HFFc6 (cell line): ENCODE results near the gene SPOCK3. TPM values are rescaled to one million over a fixed set of nuclear protein-coding genes. Genes with fewer than 3 reads are reported as not detected.

ENCODE experiments used
- DNase-seq: peaks from one replicate; pipeline ENCODE4 v3.0.0-alpha.2; 2018
- H3K27ac Mint-ChIP-seq: 2 replicates; pipeline ENCODE4 v1.8.0; 2020; ENCODE audit warnings: mild to moderate bottlenecking, mixed read lengths
- H3K27me3 Mint-ChIP-seq: 2 replicates; pipeline ENCODE4 v1.8.0; 2021; ENCODE audit warnings: mild to moderate bottlenecking, moderate library complexity, mixed read lengths; ENCODE audit not compliant: insufficient read depth
- H3K36me3 Mint-ChIP-seq: 2 replicates; pipeline ENCODE4 v1.8.0; 2021; ENCODE audit warnings: low read depth, mixed read lengths
- H3K4me1 Mint-ChIP-seq: 2 replicates; pipeline ENCODE4 v1.8.0; 2020; ENCODE audit warnings: low read depth, mixed read lengths
- H3K4me3 Mint-ChIP-seq: 2 replicates; pipeline ENCODE4 v1.8.0; 2020; ENCODE audit warnings: mild to moderate bottlenecking, moderate library complexity, mixed read lengths
- H3K9me3 Mint-ChIP-seq: 2 replicates; pipeline ENCODE4 v1.8.0; 2020; ENCODE audit warnings: mild to moderate bottlenecking, mixed read lengths
- total RNA-seq, 6 experiments: library from RNA; stranded (reverse); fragmentation: NEBNext Ultra II Directional; extraction: Animal tissue kit (Norgen Biotek cat#: 25700); gene quantifications; 2 replicates in 1 of 6; 3 replicates in 5 of 6; pipeline ENCODE4 v1.2.3, GENCODE V29; 2021
- TF ChIP-seq, protein P1 (sequence below): fragments of 200-600 bp; sonication (generic); IDR thresholded peaks from 2 replicates; pipeline ENCODE4 v1.5.0; 2021; ENCODE audit warnings: antibody characterized with exemption, mild to moderate bottlenecking

Gene SPOCK3
- total RNA-seq, 6 experiments from 2014 or later: not detected

DNA sequence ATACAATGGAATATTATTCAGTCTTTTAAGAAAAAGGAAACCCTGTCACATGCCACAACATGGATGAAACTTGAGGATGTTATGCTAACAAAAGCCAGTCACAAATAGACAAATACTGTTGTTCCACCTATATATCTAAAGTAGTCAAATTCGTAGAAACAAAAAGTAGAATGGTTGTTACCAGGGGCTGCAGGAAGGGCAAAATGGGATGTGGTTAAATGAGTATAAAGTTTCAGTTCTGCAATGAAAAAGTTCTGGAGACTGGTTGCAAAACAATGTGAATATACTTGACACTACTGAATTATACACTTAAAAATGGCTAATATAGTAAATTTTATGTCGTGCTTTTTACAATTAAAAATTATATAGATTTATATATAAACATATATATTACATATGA lies 12.2 kb downstream of the SPOCK3 start:
- H3K27ac Mint-ChIP-seq: no peak overlapping the region
- H3K4me3 Mint-ChIP-seq: no peak overlapping the region
- H3K27me3 Mint-ChIP-seq: no peaks in the 10 kb centered on the region; the same call in 1 of the 2 replicates
- TF ChIP-seq, protein P1, sequence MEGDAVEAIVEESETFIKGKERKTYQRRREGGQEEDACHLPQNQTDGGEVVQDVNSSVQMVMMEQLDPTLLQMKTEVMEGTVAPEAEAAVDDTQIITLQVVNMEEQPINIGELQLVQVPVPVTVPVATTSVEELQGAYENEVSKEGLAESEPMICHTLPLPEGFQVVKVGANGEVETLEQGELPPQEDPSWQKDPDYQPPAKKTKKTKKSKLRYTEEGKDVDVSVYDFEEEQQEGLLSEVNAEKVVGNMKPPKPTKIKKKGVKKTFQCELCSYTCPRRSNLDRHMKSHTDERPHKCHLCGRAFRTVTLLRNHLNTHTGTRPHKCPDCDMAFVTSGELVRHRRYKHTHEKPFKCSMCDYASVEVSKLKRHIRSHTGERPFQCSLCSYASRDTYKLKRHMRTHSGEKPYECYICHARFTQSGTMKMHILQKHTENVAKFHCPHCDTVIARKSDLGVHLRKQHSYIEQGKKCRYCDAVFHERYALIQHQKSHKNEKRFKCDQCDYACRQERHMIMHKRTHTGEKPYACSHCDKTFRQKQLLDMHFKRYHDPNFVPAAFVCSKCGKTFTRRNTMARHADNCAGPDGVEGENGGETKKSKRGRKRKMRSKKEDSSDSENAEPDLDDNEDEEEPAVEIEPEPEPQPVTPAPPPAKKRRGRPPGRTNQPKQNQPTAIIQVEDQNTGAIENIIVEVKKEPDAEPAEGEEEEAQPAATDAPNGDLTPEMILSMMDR: no peak
- no peaks in the 10 kb centered on the region for H3K4me1 Mint-ChIP-seq
- no peaks in the 10 kb centered on the region for H3K36me3 Mint-ChIP-seq
- DNase-seq: no peak
- peaks cover 10% of the 10 kb centered on the region for H3K9me3 Mint-ChIP-seq

DNA sequence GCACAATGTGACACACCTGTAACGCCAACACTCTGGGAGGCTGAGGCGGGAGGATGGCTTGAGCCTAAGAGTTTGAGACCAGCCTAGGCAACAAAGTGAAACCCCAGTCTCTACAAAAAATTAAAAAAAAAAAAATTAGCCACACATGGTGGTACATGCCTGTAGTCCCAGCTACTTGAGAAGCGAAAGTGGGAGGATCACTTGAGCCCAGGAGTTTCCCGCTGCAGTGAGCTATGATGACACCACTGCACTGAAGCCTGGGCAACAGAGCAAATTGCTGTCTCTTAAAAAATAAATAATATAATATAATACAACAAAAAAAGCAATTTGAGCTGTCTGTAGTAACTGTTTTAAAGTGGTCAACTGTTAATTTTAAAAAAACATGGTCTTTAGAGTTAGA lies 13.2 kb downstream of the SPOCK3 start:
- no peak for DNase-seq
- Mint-ChIP-seq H3K27me3 (no peaks in the 10 kb centered on the region), H3K36me3 (no peaks in the 10 kb centered on the region), H3K27ac (no peak overlapping the region), H3K4me1 (no peaks in the 10 kb centered on the region), H3K9me3 (peaks cover 4% of the 10 kb centered on the region), H3K4me3 (no peak overlapping the region)
- TF ChIP-seq, protein P1: no peak

DNA sequence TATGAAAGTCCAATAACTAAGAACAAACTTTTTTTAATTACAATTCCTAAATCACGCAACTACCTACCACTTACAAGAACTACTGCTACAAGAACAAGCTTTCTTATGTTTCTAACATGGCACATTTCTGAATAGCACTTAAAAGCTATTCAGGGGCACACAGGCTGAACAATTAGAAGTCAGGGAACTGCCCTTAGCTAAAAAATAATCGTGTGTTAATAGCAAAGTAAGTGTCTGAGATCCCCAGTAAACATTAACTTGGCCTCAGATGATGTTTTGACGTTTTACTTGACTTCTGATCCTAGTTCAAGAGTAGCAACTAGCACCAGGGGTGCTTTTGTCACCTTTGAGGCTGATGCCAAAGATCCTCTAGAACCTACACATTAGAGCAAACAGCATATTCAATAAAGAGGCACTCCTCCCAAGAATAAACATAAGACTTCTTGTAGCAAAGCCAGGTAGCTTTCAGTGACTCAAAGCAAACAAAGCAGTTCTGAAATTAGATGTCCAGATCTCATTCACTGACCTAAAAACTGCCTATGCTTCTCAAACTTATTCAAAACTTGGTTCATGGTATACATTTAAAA lies 16.2 kb downstream of the SPOCK3 start:
- TF ChIP-seq, protein P1: no peak
- Mint-ChIP-seq H3K36me3 (no peaks in the 10 kb centered on the region), H3K4me1 (no peaks in the 10 kb centered on the region), H3K4me3 (no peak overlapping the region), H3K9me3 (peaks cover 5% of the 10 kb centered on the region), H3K27me3 (no peaks in the 10 kb centered on the region), H3K27ac (no peak overlapping the region)
- DNase-seq: no peak

DNA sequence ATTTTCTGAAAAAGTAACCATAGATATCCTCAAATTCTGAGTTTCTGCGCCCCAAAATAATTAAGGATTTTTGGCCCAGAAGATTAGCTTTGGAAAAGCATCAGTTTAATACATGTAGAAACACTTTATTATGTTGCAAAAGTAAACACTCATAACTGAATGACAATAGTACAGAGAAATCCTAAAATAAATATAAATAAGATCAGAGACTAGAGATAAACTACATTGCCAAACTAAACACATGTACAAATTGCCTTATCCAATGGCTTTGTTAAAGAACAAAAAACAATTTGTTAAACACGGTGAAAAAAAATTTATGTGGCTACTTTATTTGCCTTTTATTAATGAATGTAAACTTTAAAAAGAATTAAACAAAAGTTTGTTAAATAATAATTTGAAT lies 17.5 kb downstream of the SPOCK3 start:
- DNase-seq: no peak
- Mint-ChIP-seq H3K9me3 (peaks cover 5% of the 10 kb centered on the region), H3K36me3 (no peaks in the 10 kb centered on the region), H3K27me3 (no peaks in the 10 kb centered on the region), H3K4me3 (no peak overlapping the region), H3K27ac (no peak overlapping the region), H3K4me1 (no peaks in the 10 kb centered on the region)
- TF ChIP-seq, protein P1: no peak

DNA sequence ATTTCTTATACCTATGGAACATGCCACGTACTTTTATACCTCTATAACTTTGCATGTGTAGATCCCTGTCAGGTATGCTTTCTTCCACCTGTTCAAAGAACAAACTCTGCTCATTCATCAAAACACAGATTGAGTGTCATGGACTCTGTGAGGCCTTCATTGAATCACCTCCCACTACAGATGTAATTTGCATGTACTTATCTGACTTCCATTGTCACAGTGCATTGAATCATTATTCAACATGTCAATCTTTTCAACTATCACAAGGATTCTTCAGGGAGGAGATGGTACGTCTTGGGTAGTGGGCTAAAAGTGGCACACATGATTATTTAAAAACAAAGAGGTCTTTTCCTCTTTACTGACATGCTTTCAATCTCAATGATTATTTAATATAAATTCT lies 24.1 kb downstream of the SPOCK3 start:
- DNase-seq: no peak
- no peak overlapping the region for H3K4me3 Mint-ChIP-seq
- H3K36me3 Mint-ChIP-seq: no peaks in the 10 kb centered on the region
- H3K27me3 Mint-ChIP-seq: no peaks in the 10 kb centered on the region
- TF ChIP-seq, protein P1: no peak
- no peaks in the 10 kb centered on the region for H3K4me1 Mint-ChIP-seq
- H3K9me3 Mint-ChIP-seq: 0 out of 2 replicates have a peak, but pooled peaks cover 5% of the 10 kb centered on the region
- no peak overlapping the region for H3K27ac Mint-ChIP-seq
